ENCODE results near the gene LRRTM3.

DNA sequence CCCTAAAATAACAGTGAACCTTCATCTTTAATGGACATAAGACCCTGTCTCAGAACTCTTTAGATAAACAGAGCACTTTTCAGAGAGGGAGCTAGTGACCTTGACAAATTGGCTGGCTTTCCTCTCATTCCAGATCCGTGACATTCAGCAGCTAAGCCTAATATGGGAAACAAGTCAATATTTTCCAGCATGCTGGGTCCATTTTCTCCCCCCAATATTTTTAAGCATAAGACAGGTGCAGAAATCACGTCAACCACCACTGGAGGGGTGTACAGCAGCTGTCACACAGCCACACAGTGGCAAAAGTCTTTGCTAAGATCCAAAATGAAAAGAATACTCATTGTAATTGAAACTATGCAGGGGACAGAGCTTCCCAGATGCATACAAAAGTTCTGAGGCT, 26.1 kb downstream of the LRRTM3 start:
- no peak for TF ChIP-seq POLR2A (IDR thresholded peaks at IDR 0.05)
- TF ChIP-seq, protein P1, sequence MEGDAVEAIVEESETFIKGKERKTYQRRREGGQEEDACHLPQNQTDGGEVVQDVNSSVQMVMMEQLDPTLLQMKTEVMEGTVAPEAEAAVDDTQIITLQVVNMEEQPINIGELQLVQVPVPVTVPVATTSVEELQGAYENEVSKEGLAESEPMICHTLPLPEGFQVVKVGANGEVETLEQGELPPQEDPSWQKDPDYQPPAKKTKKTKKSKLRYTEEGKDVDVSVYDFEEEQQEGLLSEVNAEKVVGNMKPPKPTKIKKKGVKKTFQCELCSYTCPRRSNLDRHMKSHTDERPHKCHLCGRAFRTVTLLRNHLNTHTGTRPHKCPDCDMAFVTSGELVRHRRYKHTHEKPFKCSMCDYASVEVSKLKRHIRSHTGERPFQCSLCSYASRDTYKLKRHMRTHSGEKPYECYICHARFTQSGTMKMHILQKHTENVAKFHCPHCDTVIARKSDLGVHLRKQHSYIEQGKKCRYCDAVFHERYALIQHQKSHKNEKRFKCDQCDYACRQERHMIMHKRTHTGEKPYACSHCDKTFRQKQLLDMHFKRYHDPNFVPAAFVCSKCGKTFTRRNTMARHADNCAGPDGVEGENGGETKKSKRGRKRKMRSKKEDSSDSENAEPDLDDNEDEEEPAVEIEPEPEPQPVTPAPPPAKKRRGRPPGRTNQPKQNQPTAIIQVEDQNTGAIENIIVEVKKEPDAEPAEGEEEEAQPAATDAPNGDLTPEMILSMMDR (IDR thresholded peaks at IDR 0.05), result no peak
